K562 (cell line): ENCODE data around the gene HTR3C. TPM values are rescaled to one million over a fixed set of nuclear protein-coding genes. Genes with fewer than 3 reads are reported as not detected.

Experiments used
- ASH1L ChIP-seq: fragments of 450-650 bp; IDR thresholded peaks from 2 replicates; pipeline ENCODE4 v1.6.1; 2018; ENCODE audit warnings: borderline replicate concordance, mild to moderate bottlenecking, low read depth; ENCODE audit not compliant: partially characterized antibody
- BRD4 ChIP-seq: fragments of 200-600 bp; sonication (generic); IDR thresholded peaks from 2 replicates; pipeline ENCODE4 v1.6.1; 2017; ENCODE audit warnings: inconsistent platforms
- BRD9 ChIP-seq: fragments of 450-650 bp; IDR thresholded peaks from 2 replicates; pipeline ENCODE4 v1.6.1; 2018; ENCODE audit warnings: low read depth; ENCODE audit not compliant: partially characterized antibody
- CEBPG ChIP-seq, 3 experiments: fragments of 200-800 bp in 1 of 3; sonication (Bioruptor generic) in 1 of 3; sonication (generic) in 1 of 3; formaldehyde crosslinking in 1 of 3; IDR thresholded peaks in 2 of 3; conservative IDR thresholded peaks in 1 of 3; 2 replicates each; pipeline versions ENCODE4 v1.6.1 to v1.8.0; 2016 to 2022; ENCODE audit warnings: missing compliant biosample characterization in 2 of 3, missing genetic modification characterization in 2 of 3, mild to moderate bottlenecking in 1 of 3, missing genetic modification reagents in 1 of 3
- CSDE1 ChIP-seq, 2 experiments: fragments of 450-650 bp; IDR thresholded peaks; 2 replicates each; pipeline ENCODE4 v1.6.1; 2016; ENCODE audit warnings: mild to moderate bottlenecking in 1 of 2
- CTCF ChIP-seq, 3 experiments: IDR thresholded peaks in 2 of 3; conservative IDR thresholded peaks in 1 of 3; 2 replicates each; pipeline ENCODE4 v1.5.1; 2011 to 2012; ENCODE audit warnings: low read length in 3 of 3, mild to moderate bottlenecking in 3 of 3, control low read depth in 2 of 3, improper control_type of control experiment in 1 of 3, inconsistent platforms in 1 of 3, low read depth in 1 of 3, mixed read lengths in 1 of 3, moderate library complexity in 1 of 3; ENCODE audit not compliant: insufficient read depth in 2 of 3
- ELF1 ChIP-seq: fragments of 200-800 bp; sonication (Bioruptor generic); IDR thresholded peaks from 2 replicates; pipeline ENCODE4 v1.6.1; 2016; ENCODE audit warnings: missing genetic modification characterization, missing compliant biosample characterization
- KDM4B ChIP-seq, 2 experiments: fragments of 450-650 bp in 1 of 2; sonication (generic) in 1 of 2; IDR thresholded peaks; 2 replicates each; pipeline ENCODE4 v1.6.1; 2016 to 2017; ENCODE audit warnings: borderline replicate concordance in 2 of 2, antibody characterized with exemption in 1 of 2, low read depth in 1 of 2, mild to moderate bottlenecking in 1 of 2
- MNT ChIP-seq, 2 experiments: fragments of 450-650 bp; conservative IDR thresholded peaks; 2 replicates each; pipeline ENCODE4 v1.6.1; 2017; ENCODE audit warnings: mild to moderate bottlenecking in 2 of 2, moderate library complexity in 2 of 2
- OTX1 ChIP-seq: fragments of 450-650 bp; formaldehyde crosslinking; IDR thresholded peaks from 2 replicates; pipeline ENCODE4 v1.4.0; 2022; ENCODE audit warnings: mild to moderate bottlenecking
- POLR2H ChIP-seq: IDR thresholded peaks from 2 replicates; pipeline ENCODE4 v1.6.1; 2016; ENCODE audit warnings: missing genetic modification characterization, low read depth, mild to moderate bottlenecking, control low read depth, missing compliant biosample characterization, moderate library complexity
- SMARCC2 ChIP-seq: fragments of 450-650 bp; IDR thresholded peaks from 2 replicates; pipeline ENCODE4 v1.6.1; 2017; ENCODE audit warnings: antibody characterized with exemption, moderate library complexity, mild to moderate bottlenecking, low read depth
- SMC3 ChIP-seq: conservative IDR thresholded peaks from 2 replicates; pipeline ENCODE4 v1.6.1; 2011; ENCODE audit warnings: low read depth, low read length, improper control_type of control experiment; ENCODE audit not compliant: insufficient read depth
- TEAD4 ChIP-seq, 2 experiments: sonication (generic) in 1 of 2; formaldehyde crosslinking in 1 of 2; IDR thresholded peaks; 2 replicates each; pipeline versions ENCODE4 v1.6.1 to v1.8.0; 2012 to 2022; ENCODE audit warnings: borderline replicate concordance in 1 of 2, inconsistent platforms in 1 of 2, low read length in 1 of 2, mild to moderate bottlenecking in 1 of 2, missing genetic modification reagents in 1 of 2
- TRIM24 ChIP-seq, 2 experiments: fragments of 450-650 bp; IDR thresholded peaks; 2 replicates each; pipeline ENCODE4 v1.6.1; 2016
- ZBTB26 ChIP-seq: fragments of 450-650 bp; formaldehyde crosslinking; IDR thresholded peaks from 2 replicates; pipeline ENCODE4 v1.4.0; 2022; ENCODE audit warnings: missing genetic modification characterization
- ZNF518B ChIP-seq: fragments of 250-450 bp; sonication (Bioruptor Pico); IDR thresholded peaks from 2 replicates; pipeline ENCODE4 v1.5.0; 2021; ENCODE audit warnings: mild to moderate bottlenecking, moderate library complexity
- ZNF644 ChIP-seq: fragments of 200-800 bp; sonication (Bioruptor generic); IDR thresholded peaks from 2 replicates; pipeline ENCODE4 v1.6.1; 2016; ENCODE audit warnings: low read depth, missing genetic modification characterization, missing compliant biosample characterization
- ZNF79 ChIP-seq: fragments of 250-450 bp; sonication (Bioruptor Pico); IDR thresholded peaks from 2 replicates; pipeline ENCODE4 v1.4.0; 2020; ENCODE audit warnings: low read depth, mild to moderate bottlenecking, moderate library complexity
- polyA plus RNA-seq, 8 experiments: library from polyadenylated mRNA; depleted of rRNA in 4 of 8; stranded (reverse) in 5 of 8; unstranded in 3 of 8; fragments of >200 nt; fragmentation: Nextera tagmentation in 2 of 8; fragmentation: Illumina TruSeq in 1 of 8; extraction: Ambion mirVana in 2 of 8; extraction: Trizol in 1 of 8; gene quantifications; 2 replicates each; pipeline versions ENCODE4 v1.2.1 to v1.2.3, GENCODE V29; 2011 to 2014; ENCODE audit warnings: inconsistent platforms in 1 of 8, missing spikeins in 1 of 8
- total RNA-seq, 7 experiments: library from RNA; depleted of rRNA in 6 of 7; stranded (reverse); fragments of >200 nt in 6 of 7; fragmentation: Illumina TruSeq in 2 of 7; extraction: Trizol in 2 of 7; gene quantifications; 2 replicates each; pipeline versions ENCODE4 v1.2.1 to v1.2.3, GENCODE V29; 2011 to 2021; ENCODE audit warnings: low replicate concordance in 1 of 7

HTR3C gene
- total and polyA plus RNA-seq, 9 of the 15 experiments (the other 6 are each of a cell fraction or from before 2014, with no cell fraction given) = 0.04 to 0.06 TPM; not detected in 7

- no peak for TF ChIP-seq CTCF (IDR thresholded peaks at IDR 0.05 in 2 of 3, conservative IDR thresholded peaks at IDR 0.05 in 1 of 3; ENCODE audit: insufficient read depth in 2 of 3, low read depth in 1 of 3, low read length in 3 of 3)
- TF ChIP-seq OTX1 (CRISPR knock-in tag) = no peak
- TF ChIP-seq SMC3 = no peak
- TF ChIP-seq BRD4 = no peak
- no peak for TF ChIP-seq ELF1 (tag)
- TF ChIP-seq CSDE1 (IDR thresholded peaks at IDR 0.05) = no peak
- TF ChIP-seq SMARCC2 = peak; percentile 68
- TF ChIP-seq ZNF644 (tag) = no peak
- no peak for TF ChIP-seq ZNF79 (CRISPR knock-in tag)
- TF ChIP-seq ZBTB26 = no peak
- TF ChIP-seq ZNF518B = no peak
- TF ChIP-seq ASH1L = no peak
- TF ChIP-seq KDM4B (IDR thresholded peaks at IDR 0.05; ENCODE audit: borderline replicate concordance in 2 of 2, low read depth in 1 of 2) = no peak
- TF ChIP-seq TRIM24 (IDR thresholded peaks at IDR 0.05) = peak; percentile 50 to 52; a peak in 3 of 4 replicates
- TF ChIP-seq TEAD4 (IDR thresholded peaks at IDR 0.05; ENCODE audit: low read length) = 0 out of 2 replicates have a peak, but pooled peaks have one; percentile 21
- TF ChIP-seq TEAD4 (CRISPR knock-in tag; IDR thresholded peaks at IDR 0.05; ENCODE audit: borderline replicate concordance) = no peak
- TF ChIP-seq MNT (conservative IDR thresholded peaks at IDR 0.05) = 0 out of 4 replicates have a peak, but pooled peaks of 1 of the 2 experiments have one; percentile 16
- TF ChIP-seq BRD9 = no peak
- no peak for TF ChIP-seq POLR2H (tag)
- TF ChIP-seq CEBPG (CRISPR knock-in tag; IDR thresholded peaks at IDR 0.05) = no peak
- TF ChIP-seq CEBPG (tag; conservative IDR thresholded peaks at IDR 0.05 in 1 of 2, IDR thresholded peaks at IDR 0.05 in 1 of 2) = no peak
Measured at GRCh38 chr3:184005941-184006507, 46.8 kb upstream of the HTR3C start (continued).
